Activated CD8-positive, alpha-beta memory T cell treated with anti-CD3 and anti-CD28 coated beads, Interleukin-2, amount 50 U/mL, for 1 hour (primary cell): ENCODE measurements around the gene LMX1A.

Source experiments
- DNase-seq: peaks from one replicate; pipeline ENCODE4 v3.0.0-alpha.2; 2020; ENCODE audit errors: extremely low read depth

The LMX1A gene

DNA sequence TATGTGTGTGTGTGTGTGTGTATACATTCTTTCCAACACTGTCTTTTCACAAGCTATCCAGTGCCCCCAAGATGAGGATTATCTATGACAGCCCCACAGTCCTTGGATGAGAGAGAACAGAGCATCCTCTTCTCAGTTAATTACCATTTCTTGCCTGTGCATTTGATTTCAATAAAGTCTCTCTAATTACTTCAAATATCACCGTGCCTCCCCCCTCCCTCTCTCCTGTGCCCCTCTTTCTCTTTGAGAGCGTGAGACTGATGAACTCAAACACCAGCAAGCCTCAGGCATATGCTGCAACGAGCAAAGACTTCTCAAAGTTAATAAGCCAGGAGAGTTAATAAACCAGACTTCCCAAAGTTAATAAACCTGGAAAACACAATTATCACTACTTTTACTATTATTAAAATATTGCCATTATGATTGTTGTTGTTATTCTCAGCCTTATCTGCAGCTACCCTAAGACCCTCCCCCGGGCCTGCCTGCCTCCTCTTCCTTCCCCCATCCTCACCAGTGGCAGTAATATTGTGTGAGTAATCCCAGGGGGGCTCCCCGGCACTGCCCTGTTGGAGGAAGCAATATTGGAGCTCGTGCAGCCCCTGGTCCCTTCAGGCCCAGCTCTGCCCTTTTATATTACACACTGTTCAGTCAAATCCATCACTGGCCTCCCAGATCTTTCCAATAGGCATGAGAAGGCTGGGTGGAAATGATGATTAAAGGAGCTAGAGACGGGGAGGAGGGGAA is 30.9 kb downstream of the LMX1A start:
- DNase-seq, result no peak

- DNase-seq, result no peak
Measured at GRCh38 chr1:165324050-165324449, 32.5 kb downstream of the LMX1A start.

- DNase-seq, result no peak
Measured at GRCh38 chr1:165317612-165318011, 38.9 kb downstream of the LMX1A start.

DNA sequence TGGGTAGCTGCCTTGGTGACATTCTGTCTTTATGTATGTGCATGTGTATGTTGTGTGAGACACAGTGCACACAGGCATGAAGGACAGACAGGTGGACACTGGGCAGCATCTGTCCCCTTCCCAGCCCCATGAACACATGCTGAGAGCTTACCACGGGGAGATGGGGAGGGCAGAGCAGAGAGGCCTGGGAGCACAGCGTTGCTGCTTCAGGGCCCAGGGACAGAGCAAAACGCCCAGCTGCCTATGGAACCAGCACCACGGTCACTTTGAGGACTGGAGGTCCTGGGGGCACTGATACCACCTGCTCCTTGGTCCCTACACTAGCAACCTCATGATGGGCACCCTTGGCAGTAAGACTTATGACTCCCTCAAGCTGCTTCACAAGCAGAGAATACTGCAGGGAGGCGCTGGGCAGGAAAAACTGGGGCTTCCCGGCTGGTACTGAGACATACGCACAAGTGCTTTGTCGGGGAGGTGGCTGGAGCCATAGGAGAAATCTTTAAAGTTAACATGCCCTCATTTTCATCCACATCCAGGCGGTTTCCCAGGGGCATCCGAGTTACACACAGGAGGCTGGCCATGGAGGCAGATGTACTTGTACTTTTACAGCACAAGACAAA is 40.3 kb downstream of the LMX1A start:
- no peak for DNase-seq

DNA sequence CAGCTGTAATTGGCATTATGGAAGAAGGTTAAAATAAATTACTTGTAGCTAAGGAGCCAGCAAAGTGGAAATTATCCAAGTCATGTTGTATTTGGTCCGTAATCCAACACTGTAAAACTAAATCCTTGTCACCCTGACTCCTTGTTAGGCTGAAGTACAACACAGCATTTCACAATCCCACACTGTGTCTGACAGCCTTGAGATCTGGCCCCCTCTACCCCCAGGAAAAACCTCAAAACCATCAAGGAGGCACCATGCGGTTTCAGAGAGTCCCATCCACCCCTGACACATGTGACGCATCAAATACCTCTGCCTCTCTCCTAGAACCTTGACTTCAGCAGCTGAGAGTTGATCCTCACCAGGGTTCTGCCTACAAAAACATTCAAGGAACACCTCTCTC is 41.0 kb downstream of the LMX1A start:
- no peak for DNase-seq

- no peak for DNase-seq
Measured at GRCh38 chr1:165313903-165314302, 42.6 kb downstream of the LMX1A start.

GRCh38 chr1:165312591-165312990 is 43.9 kb downstream of the LMX1A start:
- DNase-seq, result no peak

DNA sequence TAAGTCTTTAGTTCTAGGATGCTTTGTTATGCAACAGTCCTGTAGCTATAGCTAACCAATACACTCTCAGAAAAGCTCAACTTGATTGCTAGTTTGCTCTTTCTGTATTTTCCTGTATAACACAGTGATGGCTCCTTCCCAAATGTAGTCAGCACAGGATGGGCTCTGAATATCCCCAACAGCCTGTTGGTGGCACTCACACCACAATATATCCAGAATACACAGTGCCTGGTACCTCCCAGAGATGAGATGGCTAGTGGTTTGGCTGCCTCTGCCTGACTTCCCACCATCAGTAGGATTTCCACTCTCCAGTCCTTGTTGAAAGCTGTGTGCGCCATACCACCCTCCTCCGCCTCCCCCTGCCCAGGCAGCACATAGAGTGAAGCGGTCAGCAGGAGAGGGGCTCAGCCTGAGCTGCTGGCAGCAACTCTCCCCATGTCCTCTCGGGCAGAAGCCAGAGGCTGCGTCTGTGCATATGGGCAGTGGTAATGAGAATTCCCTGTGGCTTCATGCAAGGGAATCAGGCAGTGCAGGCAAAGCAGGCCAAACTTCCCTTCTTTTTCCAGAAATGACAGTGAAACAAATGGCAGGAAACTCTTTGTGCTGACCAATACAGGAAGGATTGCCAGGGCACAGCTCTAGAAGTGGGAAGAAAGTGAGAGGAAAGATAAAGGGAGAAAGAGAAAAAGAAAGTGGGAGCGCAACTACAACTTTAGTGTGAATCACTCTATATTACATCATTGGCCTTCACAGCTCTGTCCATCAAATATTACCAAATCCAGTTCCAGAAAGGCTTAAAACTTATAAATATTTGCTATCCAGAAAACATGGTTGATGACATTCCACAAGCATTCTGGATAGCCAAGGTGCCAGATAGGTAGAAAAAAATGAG is 49.7 kb downstream of the LMX1A start:
- no peak for DNase-seq

DNA sequence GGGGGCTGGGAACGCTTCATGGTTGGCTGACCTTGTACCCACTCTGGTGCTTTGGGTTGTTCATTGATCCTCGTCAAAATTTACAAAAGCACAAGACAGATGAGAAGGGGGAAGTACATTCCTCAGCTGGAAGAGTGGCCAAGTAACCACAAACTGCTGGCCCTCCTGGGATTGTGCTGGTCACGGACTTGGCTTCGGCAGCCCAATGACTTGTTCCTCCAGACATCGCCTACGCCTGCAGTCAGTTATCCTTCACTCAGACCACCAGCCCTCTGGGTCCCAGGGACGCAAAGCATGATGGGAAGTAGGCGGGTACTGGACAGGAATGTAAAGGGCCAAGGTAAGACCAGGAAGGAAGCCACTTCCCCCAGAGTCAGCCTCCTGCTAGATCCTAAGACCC is 53.1 kb downstream of the LMX1A start:
- no peak for DNase-seq

GRCh38 chr1:165300400-165300903 is 56.1 kb downstream of the LMX1A start:
- DNase-seq, result no peak

DNA sequence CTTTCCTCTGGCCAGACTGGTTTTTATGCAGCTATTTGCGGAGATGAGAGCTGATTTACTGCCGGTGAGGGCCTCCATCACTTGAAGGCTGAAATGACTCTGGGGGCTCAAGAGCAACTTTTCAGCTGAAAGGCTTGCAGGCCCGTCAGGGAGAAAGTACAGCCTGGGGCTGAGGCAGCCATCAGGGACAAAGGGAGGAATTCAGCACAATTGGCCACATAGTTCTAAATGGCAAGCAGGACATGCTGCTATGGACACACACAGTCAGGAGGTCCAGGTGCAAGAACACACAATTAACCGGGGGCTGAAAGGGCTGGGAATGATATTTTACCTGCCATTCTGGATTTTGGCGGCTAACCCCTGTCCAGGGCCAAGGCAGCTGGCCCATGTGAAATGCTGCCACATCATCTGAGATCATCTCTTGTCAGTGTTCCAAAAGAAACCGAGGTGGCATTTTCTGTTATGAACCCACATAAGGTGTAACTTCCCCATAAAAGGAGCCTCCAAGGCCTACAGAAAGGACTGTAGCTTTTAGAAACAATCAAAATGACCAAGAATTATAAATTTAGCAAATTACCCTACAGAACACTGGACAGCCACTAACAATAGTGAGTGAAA is 58.2 kb downstream of the LMX1A start:
- no peak for DNase-seq

GRCh38 chr1:165296205-165296604 is 60.3 kb downstream of the LMX1A start:
- no peak for DNase-seq

DNA sequence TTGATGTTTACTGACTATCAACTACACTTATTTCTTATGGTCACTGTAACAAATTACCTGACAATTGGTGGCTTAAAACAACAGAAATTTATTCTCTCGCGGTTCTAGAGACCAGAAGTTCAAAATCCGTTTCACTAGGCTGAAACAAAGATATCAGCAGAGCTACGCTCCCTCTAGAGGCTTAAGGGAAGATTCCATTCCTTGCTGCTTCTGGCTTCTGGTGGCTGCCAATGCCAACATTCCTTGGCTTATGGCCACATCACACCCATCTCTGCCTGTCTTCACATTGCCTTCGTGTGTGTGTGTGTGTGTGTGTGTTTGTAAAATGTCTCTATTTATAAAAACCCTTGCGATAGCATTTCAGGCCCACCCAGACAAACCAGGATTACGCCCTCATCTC is 66.4 kb downstream of the LMX1A start:
- no peak for DNase-seq

DNA sequence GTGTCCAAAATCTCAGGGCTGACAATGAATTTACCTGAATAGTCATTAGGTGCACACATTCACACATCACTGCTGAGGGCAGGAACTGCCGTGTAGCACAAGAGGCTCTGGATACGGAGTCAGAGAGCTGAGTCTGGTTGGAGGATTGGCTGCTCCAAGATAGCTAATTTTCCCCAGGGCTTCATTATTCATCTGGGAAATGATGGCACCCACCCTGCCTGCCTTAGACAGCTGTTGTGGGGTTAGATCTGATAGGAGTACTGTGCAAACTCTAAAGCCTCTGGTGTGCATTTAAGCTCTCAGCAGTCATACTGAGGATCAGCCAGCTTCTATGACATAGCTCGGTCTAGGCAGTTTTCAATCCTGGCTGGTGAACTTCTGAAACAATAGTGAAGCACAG is 67.0 kb downstream of the LMX1A start:
- DNase-seq, result no peak

- no peak for DNase-seq
Measured at GRCh38 chr1:165288350-165289120, 68.0 kb downstream of the LMX1A start.

DNA sequence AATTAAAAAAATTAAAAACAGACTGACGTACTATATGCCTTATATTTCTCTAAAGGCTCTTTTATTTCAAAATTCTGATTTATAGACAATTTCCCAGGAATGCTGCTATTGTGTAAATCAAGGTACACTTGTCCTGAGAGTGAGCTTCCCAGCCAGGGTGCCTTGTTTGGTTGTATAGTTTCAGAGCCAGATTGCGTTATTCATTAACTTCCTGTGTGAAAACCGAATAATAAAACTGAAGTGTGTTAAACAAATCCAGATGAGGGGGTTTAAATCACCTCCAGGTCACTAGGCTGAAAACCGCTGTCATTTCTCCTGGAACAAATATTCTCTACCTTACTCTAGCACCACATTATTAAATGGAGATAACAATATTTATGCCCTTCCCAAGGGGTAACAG is 68.7 kb downstream of the LMX1A start:
- no peak for DNase-seq

DNA sequence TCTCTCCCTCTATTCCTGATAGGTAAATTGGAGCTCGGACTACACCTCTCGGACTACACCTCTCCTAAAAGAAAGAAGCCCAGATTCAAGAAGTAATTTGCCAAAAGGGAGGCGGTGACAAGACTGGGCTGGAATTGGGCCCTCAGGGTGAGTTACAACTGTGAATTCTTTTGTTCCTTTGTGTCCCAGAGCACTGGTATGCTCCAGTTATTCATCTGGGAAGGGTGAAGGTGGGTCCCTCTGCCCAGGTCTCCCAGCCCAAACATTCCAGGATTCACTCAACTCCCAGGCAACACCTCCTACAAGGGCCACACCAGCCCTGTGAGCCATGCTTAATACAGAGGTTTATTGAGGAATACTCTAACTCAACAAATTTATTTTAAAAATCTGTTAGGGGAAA is 69.2 kb downstream of the LMX1A start:
- DNase-seq, result no peak

- DNase-seq, result no peak
Measured at GRCh38 chr1:165284454-165284853, 72.1 kb downstream of the LMX1A start.

DNA sequence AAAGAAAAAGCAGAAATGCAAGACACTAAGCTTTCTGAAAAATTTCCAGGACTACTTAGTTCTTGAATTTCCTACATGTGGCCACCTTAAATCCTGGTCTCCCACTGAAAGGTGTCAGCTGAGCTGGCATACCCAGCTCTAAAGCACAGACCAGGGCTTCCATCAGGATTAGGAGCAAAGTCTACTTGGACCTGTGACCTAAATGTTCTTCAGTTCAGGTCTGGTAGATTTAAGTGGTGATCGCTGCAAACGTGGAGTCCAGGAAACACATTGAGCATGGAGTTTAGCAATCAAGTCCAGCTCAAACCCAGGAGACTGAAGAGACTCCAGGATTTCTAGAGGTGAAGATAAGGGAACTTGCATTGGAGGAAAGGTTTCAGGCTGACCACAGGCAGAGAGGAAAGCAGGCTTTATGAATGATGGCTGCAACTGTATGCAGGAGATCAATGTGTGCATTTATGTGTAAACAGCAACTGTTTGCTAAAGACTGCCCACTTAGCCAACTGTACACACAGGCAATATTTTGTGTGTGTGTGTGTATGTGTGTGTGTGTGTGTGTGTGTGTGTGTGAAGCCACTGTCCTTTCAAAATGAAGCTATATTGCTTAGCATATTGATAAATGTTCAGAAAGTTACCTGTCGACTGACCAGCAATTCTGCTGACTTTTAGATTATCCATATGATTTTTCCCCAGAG is 75.2 kb downstream of the LMX1A start:
- no peak for DNase-seq

GRCh38 chr1:165279882-165280281 is 76.6 kb downstream of the LMX1A start:
- DNase-seq, result no peak

DNA sequence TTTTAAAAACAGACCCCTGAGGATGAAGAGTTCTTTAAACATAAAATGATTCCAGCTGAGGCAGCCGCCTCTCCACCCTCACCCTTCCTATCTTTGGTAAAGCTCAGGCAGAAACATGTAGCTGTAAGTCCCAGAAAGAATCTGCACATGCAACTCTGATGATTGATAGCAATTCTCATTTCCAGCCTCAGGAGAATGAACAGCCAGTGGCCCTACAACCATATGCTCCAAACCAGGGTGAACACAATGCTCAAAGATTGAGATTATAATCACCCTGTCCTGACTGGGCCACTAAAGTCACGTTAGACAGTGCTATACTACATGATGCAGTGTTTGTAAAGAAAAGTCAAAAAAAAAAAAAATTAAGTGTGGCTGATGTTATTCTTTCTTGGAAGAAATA is 80.2 kb downstream of the LMX1A start:
- DNase-seq, result no peak
